Mesenchymal stem cell (in vitro differentiated cells and primary cell): Measurements from ENCODE around the gene AIG1.

Source experiments
- DNase-seq: peaks from one replicate; pipeline ENCODE4 v3.0.0-alpha.2; 2013
- H2AFZ ChIP-seq: one replicate; pipeline ENCODE4 v1.6.1; 2013; ENCODE audit warnings: low read depth, mild to moderate bottlenecking, control low read depth, inconsistent platforms, low read length, moderate library complexity
- H2AK5ac ChIP-seq: 2 replicates; pipeline ENCODE4 v1.6.1; 2013; ENCODE audit warnings: low read length, moderate library complexity, mild to moderate bottlenecking, inconsistent platforms; ENCODE audit not compliant: severe bottlenecking
- H2BK120ac ChIP-seq: one replicate; pipeline ENCODE4 v1.6.1; 2013; ENCODE audit warnings: low read depth, mild to moderate bottlenecking, inconsistent platforms, low read length, moderate library complexity
- H2BK12ac ChIP-seq, 2 experiments: one replicate each; pipeline ENCODE4 v1.6.1; 2013; ENCODE audit warnings: inconsistent platforms in 2 of 2, low read length in 2 of 2, mild to moderate bottlenecking in 2 of 2, moderate library complexity in 2 of 2, control low read depth in 1 of 2
- H2BK15ac ChIP-seq: one replicate; pipeline ENCODE4 v1.6.1; 2013; ENCODE audit warnings: mild to moderate bottlenecking, low read depth, inconsistent platforms; ENCODE audit not compliant: poor library complexity, severe bottlenecking
- H2BK5ac ChIP-seq: 2 replicates; pipeline ENCODE4 v1.6.1; 2013; ENCODE audit warnings: low read depth, mild to moderate bottlenecking, low read length, control low read depth, inconsistent platforms; ENCODE audit not compliant: poor library complexity, severe bottlenecking
- H3K14ac ChIP-seq, 2 experiments: one replicate each; pipeline ENCODE4 v1.6.1; 2013; ENCODE audit warnings: inconsistent platforms in 2 of 2, low read length in 2 of 2, control low read depth in 1 of 2, mild to moderate bottlenecking in 1 of 2, moderate library complexity in 1 of 2
- H3K18ac ChIP-seq, 2 experiments: one replicate each; pipeline ENCODE4 v1.6.1; 2013; ENCODE audit warnings: inconsistent platforms in 2 of 2, low read length in 2 of 2, control low read depth in 1 of 2, low read depth in 1 of 2, mild to moderate bottlenecking in 1 of 2
- H3K23ac ChIP-seq, 2 experiments: one replicate each; pipeline ENCODE4 v1.6.1; 2013; ENCODE audit warnings: inconsistent platforms in 2 of 2, low read length in 2 of 2, mild to moderate bottlenecking in 2 of 2, moderate library complexity in 2 of 2, control low read depth in 1 of 2
- H3K27ac ChIP-seq: 2 replicates; pipeline ENCODE4 v1.5.1; 2013; ENCODE audit warnings: mild to moderate bottlenecking, moderate library complexity, low read length, control low read depth, inconsistent platforms; ENCODE audit not compliant: poor library complexity, severe bottlenecking
- H3K27me3 ChIP-seq, 2 experiments: 2 replicates each; pipeline versions ENCODE4 v1.6.1 to v1.7.0; 2013; ENCODE audit warnings: low read length in 2 of 2, mild to moderate bottlenecking in 2 of 2, moderate library complexity in 2 of 2, control low read depth in 1 of 2, inconsistent platforms in 1 of 2; ENCODE audit not compliant: control insufficient read depth in 1 of 2, insufficient read depth in 1 of 2
- H3K36me3 ChIP-seq, 2 experiments: 2 replicates each; pipeline versions ENCODE4 v1.6.1 to v1.7.0; 2013; ENCODE audit warnings: low read length in 2 of 2, control low read depth in 1 of 2, inconsistent platforms in 1 of 2, low read depth in 1 of 2, mild to moderate bottlenecking in 1 of 2; ENCODE audit not compliant: insufficient read depth in 2 of 2, control insufficient read depth in 1 of 2
- H3K4ac ChIP-seq, 2 experiments: one replicate each; pipeline ENCODE4 v1.6.1; 2013; ENCODE audit warnings: inconsistent platforms in 2 of 2, low read length in 2 of 2, mild to moderate bottlenecking in 2 of 2, moderate library complexity in 2 of 2, control low read depth in 1 of 2, low read depth in 1 of 2
- H3K4me1 ChIP-seq: 2 replicates; pipeline ENCODE4 v1.6.1; 2013; ENCODE audit warnings: low read depth, low read length, control low read depth; ENCODE audit not compliant: control insufficient read depth, insufficient read depth
- H3K4me2 ChIP-seq: 2 replicates; pipeline ENCODE4 v1.6.1; 2013; ENCODE audit warnings: low read length, mild to moderate bottlenecking, inconsistent platforms; ENCODE audit not compliant: poor library complexity, severe bottlenecking
- H3K4me3 ChIP-seq, 2 experiments: 2 replicates each; pipeline versions ENCODE4 v1.5.1 to v1.7.0; 2013; ENCODE audit warnings: low read length in 2 of 2, mild to moderate bottlenecking in 2 of 2, control low read depth in 1 of 2, low read depth in 1 of 2; ENCODE audit not compliant: insufficient read depth in 1 of 2
- H3K79me1 ChIP-seq: replicated peaks from 2 replicates; pipeline ENCODE4 v1.6.1; 2013; ENCODE audit warnings: mild to moderate bottlenecking, control low read depth, low read length, inconsistent platforms; ENCODE audit not compliant: poor library complexity, severe bottlenecking
- H3K9ac ChIP-seq: 2 replicates; pipeline ENCODE4 v1.7.0; 2013; ENCODE audit warnings: mild to moderate bottlenecking, low read length, moderate library complexity
- H3K9me3 ChIP-seq: 2 replicates; pipeline ENCODE4 v1.7.0; 2013; ENCODE audit warnings: mild to moderate bottlenecking, low read length; ENCODE audit not compliant: control insufficient read depth
- H4K8ac ChIP-seq: one replicate; pipeline ENCODE4 v1.6.1; 2013; ENCODE audit warnings: inconsistent platforms, mild to moderate bottlenecking, low read length, moderate library complexity
- H4K91ac ChIP-seq: one replicate; pipeline ENCODE4 v1.6.1; 2013; ENCODE audit warnings: mild to moderate bottlenecking, low read length, inconsistent platforms
- WGBS: methylation state at CpG from one replicate; pipeline ENCODE4 v1.1.7; 2013; ENCODE audit warnings: mixed read lengths; 5-methylcytosine and 5-hydroxymethylcytosine counted together

The AIG1 gene

GRCh38 chr6:143267760-143268159, 207.1 kb downstream of the AIG1 start:
- no peak overlapping the region for H3K23ac ChIP-seq
- H4K91ac ChIP-seq: no peak overlapping the region
- H3K4me3 ChIP-seq: no peak overlapping the region
- no peaks in the 10 kb centered on the region for H3K9me3 ChIP-seq
- H3K4ac ChIP-seq: no peak overlapping the region
- H2BK5ac ChIP-seq: no peak overlapping the region
- H3K27ac ChIP-seq: no peak overlapping the region
- H2AFZ ChIP-seq: no peak overlapping the region
- no peaks in the 10 kb centered on the region for H3K36me3 ChIP-seq
- H3K4me1 ChIP-seq: peaks cover 2% of the 10 kb centered on the region
- no peak overlapping the region for H3K4me2 ChIP-seq
- no peak overlapping the region for H2BK12ac ChIP-seq
- H2BK120ac ChIP-seq: no peak overlapping the region
- H3K9ac ChIP-seq: no peak overlapping the region
- WGBS: 73% methylated on average over 2 of the region's 2 CpGs
- no peaks in the 10 kb centered on the region for H3K27me3 ChIP-seq
- no peak overlapping the region for H3K18ac ChIP-seq
- no peak overlapping the region for H3K14ac ChIP-seq
- H2AK5ac ChIP-seq: no peak overlapping the region
- no peaks in the 10 kb centered on the region for H3K79me1 ChIP-seq
- DNase-seq: no peak
- no peak overlapping the region for H4K8ac ChIP-seq
- no peak overlapping the region for H2BK15ac ChIP-seq

GRCh38 chr6:143268439-143268838, 207.8 kb downstream of the AIG1 start:
- Histone ChIP-seq H3K9ac (no peak overlapping the region), H3K23ac (no peak overlapping the region), H3K9me3 (no peaks in the 10 kb centered on the region), H4K91ac (no peak overlapping the region), H3K18ac (no peak overlapping the region), H3K27me3 (no peaks in the 10 kb centered on the region), H2BK120ac (no peak overlapping the region), H3K4me2 (no peak overlapping the region), H3K4me3 (no peak overlapping the region), H2BK5ac (no peak overlapping the region), H2AFZ (no peak overlapping the region), H4K8ac (no peak overlapping the region), H3K4me1 (peaks cover 2% of the 10 kb centered on the region), H2BK12ac (no peak overlapping the region), H3K14ac (no peak overlapping the region), H3K4ac (no peak overlapping the region), H3K79me1 (no peaks in the 10 kb centered on the region), H2AK5ac (no peak overlapping the region), H3K36me3 (no peaks in the 10 kb centered on the region), H2BK15ac (no peak overlapping the region), H3K27ac (no peak overlapping the region)
- WGBS: 100% methylated on average over 1 of the region's 1 CpG
- no peak for DNase-seq

GRCh38 chr6:143270026-143270425, 209.3 kb downstream of the AIG1 start:
- no peak overlapping the region for H3K23ac ChIP-seq
- H4K91ac ChIP-seq: no peak overlapping the region
- no peak overlapping the region for H4K8ac ChIP-seq
- H2BK15ac ChIP-seq: no peak overlapping the region
- WGBS: 83% methylated on average over 1 of the region's 1 CpG
- no peak overlapping the region for H3K4me3 ChIP-seq
- peak; percentile 61 for DNase-seq
- H3K9ac ChIP-seq: no peak overlapping the region
- H3K36me3 ChIP-seq: no peaks in the 10 kb centered on the region
- H2BK12ac ChIP-seq: no peak overlapping the region
- H2AK5ac ChIP-seq: no peak overlapping the region
- H3K14ac ChIP-seq: no peak overlapping the region
- H3K27ac ChIP-seq: no peak overlapping the region
- H3K9me3 ChIP-seq: no peaks in the 10 kb centered on the region
- H3K4me1 ChIP-seq: no peaks in the 10 kb centered on the region
- H2AFZ ChIP-seq: no peak overlapping the region
- no peaks in the 10 kb centered on the region for H3K27me3 ChIP-seq
- no peak overlapping the region for H3K18ac ChIP-seq
- no peak overlapping the region for H2BK120ac ChIP-seq
- H3K79me1 ChIP-seq: no peaks in the 10 kb centered on the region
- no peak overlapping the region for H2BK5ac ChIP-seq
- H3K4me2 ChIP-seq: no peak overlapping the region
- H3K4ac ChIP-seq: no peak overlapping the region

- Histone ChIP-seq H3K9ac (no peak overlapping the region), H3K4me1 (no peaks in the 10 kb centered on the region), H2BK5ac (no peak overlapping the region), H2BK12ac (no peak overlapping the region), H3K27ac (no peak overlapping the region), H2AFZ (no peak overlapping the region), H4K8ac (no peak overlapping the region), H3K36me3 (no peaks in the 10 kb centered on the region), H3K18ac (no peak overlapping the region), H3K23ac (no peak overlapping the region), H3K14ac (no peak overlapping the region), H3K79me1 (no peaks in the 10 kb centered on the region), H2BK15ac (no peak overlapping the region), H3K4me2 (no peak overlapping the region), H3K4me3 (peak overlapping the region in 1 of 2 experiments; percentile 51), H4K91ac (no peak overlapping the region), H2AK5ac (no peak overlapping the region), H3K4ac (no peak overlapping the region), H3K9me3 (no peaks in the 10 kb centered on the region), H3K27me3 (no peaks in the 10 kb centered on the region), H2BK120ac (no peak overlapping the region)
- DNase-seq: peak; percentile 82
- WGBS: 36% methylated on average over 3 of the region's 4 CpGs
Measured at GRCh38 chr6:143271024-143271423, 210.3 kb downstream of the AIG1 start.
